ENCODE results near the gene ARHGAP25. TPM values are rescaled to one million over a fixed set of nuclear protein-coding genes. Genes with fewer than 3 reads are reported as not detected.

ARHGAP25 gene
- total RNA-seq, 1 donor from 2014 or later = 1.1 TPM

DNA sequence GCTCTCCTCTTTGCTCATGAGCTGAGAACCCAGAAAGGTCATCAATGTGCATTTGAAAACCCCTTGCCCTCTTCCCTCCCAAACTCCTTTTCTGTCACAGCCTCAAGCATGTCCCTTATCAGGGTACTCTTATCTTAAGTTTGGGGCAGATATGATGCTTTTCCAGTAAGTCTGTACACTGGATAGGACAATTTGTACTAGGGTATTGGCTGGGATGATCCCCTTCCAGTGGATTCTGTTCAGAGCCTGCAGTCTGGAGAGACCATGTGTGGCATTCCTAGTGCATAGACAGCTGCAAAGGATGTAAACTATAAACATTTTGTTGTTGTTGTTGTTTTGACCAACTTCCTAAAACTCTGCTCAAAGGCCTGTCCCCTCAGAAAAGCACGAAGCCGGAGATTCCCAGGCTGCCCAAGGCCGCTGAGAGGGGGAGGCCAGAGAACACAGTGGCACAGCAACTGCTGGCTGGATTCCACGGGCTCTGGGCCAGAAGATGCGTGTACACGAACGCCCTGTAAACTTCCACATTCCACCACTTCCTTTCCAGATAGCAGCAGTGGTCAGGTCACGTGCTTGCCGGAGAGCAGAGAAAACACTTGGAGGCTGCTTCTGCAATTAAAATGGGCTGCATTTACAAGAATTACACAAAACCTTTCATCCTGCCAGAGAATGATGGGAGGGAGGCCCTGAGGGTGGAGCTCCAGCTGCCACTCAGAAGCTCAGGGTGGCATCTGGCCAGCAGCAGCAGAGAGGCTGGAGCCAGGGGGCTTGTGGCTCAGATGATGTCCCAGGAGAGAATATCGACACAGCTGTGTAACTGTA, 94.5 kb downstream of the ARHGAP25 start:
- no peaks in the 10 kb centered on the region for H3K36me3 Mint-ChIP-seq
- peak overlapping the region; percentile 21 for H3K4me3 Mint-ChIP-seq
- H3K4me1 Mint-ChIP-seq (ENCODE audit: unreplicated experiment) = peaks cover 13% of the 10 kb centered on the region

DNA sequence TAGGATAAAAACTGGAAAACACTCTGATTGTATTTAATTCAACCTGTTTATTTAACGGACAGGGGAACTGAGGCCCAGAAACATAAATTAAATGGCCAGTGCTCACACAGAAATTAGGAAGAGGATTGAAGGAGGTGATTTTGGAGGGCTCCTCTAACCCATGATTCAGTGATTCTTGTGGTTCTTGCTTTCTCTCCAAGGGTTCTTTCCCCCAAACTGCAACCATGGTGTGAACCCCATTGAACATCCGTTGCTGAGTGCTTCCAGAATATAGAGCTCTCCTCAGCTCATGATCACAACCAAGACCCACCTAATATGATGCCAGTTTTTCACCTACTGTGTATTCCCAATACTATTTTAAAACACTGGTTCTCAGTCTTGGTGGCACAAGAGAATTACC, 95.1 kb downstream of the ARHGAP25 start:
- Mint-ChIP-seq H3K36me3 (no peaks in the 10 kb centered on the region), H3K9me3 (no peaks in the 10 kb centered on the region), H3K27me3 (no peaks in the 10 kb centered on the region), H3K4me3 (no peak overlapping the region), H3K4me1 (ENCODE audit: unreplicated experiment) (peaks cover 13% of the 10 kb centered on the region), H3K27ac (no peak overlapping the region)
- TF ChIP-seq, protein P1, sequence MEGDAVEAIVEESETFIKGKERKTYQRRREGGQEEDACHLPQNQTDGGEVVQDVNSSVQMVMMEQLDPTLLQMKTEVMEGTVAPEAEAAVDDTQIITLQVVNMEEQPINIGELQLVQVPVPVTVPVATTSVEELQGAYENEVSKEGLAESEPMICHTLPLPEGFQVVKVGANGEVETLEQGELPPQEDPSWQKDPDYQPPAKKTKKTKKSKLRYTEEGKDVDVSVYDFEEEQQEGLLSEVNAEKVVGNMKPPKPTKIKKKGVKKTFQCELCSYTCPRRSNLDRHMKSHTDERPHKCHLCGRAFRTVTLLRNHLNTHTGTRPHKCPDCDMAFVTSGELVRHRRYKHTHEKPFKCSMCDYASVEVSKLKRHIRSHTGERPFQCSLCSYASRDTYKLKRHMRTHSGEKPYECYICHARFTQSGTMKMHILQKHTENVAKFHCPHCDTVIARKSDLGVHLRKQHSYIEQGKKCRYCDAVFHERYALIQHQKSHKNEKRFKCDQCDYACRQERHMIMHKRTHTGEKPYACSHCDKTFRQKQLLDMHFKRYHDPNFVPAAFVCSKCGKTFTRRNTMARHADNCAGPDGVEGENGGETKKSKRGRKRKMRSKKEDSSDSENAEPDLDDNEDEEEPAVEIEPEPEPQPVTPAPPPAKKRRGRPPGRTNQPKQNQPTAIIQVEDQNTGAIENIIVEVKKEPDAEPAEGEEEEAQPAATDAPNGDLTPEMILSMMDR (conservative IDR thresholded peaks at IDR 0.05) = no peak
- no peak for DNase-seq (ENCODE audit: extremely low spot score, unreplicated experiment)

More for the DNA sequence above, 94.5 kb downstream of the ARHGAP25 start:
- H3K27me3 Mint-ChIP-seq = no peaks in the 10 kb centered on the region
- no peaks in the 10 kb centered on the region for H3K9me3 Mint-ChIP-seq
- no peak for DNase-seq (ENCODE audit: extremely low spot score, unreplicated experiment)
- TF ChIP-seq, protein P1 (conservative IDR thresholded peaks at IDR 0.05) = no peak
- peak overlapping the region; percentile 26 for H3K27ac Mint-ChIP-seq

DNA sequence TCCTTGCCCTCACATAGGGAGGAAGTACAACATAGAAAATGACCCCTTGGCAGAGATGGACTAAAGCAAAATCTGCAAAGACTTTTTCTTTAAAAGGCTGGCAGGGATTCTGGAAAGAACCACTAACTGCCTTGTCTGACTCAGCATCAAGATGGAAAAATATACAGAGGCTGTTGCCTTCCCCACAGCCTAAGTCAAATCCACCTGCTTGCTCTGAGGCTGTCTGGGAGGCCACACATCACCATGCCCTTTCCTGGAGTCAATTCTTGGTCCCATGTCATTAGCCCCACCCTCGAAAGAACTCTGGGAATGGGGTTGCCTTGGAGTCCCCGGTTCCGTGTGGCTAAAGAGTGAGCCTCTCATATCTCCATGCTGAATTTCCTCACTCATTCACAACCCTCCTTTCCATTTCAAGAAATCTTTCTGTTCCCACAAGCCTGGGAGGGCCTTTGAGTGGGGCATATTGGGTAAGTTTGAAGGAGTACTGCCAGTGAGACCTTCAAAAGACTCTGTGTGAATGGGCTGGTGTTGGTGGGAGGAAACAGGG, 97.1 kb downstream of the ARHGAP25 start:
- TF ChIP-seq, protein P1 (conservative IDR thresholded peaks at IDR 0.05) = no peak
- H3K27ac Mint-ChIP-seq = no peak overlapping the region
- H3K4me3 Mint-ChIP-seq = no peak overlapping the region
- no peaks in the 10 kb centered on the region for H3K27me3 Mint-ChIP-seq
- H3K9me3 Mint-ChIP-seq = no peaks in the 10 kb centered on the region
- peaks cover 13% of the 10 kb centered on the region for H3K4me1 Mint-ChIP-seq (ENCODE audit: unreplicated experiment)
- no peaks in the 10 kb centered on the region for H3K36me3 Mint-ChIP-seq
- no peak for DNase-seq (ENCODE audit: extremely low spot score, unreplicated experiment)

DNA sequence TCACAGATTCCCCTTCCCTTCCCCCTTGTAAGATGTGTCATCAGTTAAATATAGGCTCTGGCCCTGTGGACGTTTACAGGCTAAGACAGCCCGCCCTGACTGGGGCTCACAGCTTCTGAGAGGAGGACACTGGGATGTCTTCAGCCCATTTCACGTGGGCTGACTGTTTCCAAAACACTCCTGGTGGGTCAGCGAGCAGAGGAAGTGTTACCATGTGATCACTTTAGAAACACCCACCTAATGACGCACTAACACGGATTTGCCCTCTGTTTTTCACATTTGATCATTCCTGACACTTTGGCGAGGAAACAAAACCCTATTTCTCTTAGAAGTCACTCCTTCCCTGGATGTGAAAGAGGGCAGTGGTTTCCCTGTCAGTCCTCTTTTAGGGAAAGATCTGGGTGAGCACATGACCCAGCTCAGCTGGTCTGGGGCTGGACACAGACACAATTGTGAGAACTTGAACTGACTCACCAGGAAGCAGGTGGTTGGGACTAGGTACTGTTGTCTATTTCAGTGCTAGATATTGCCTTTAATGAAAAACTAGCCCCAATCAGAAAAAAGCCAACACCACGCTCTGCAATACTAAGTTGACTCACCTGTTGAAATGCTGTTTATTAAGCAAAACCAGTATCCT, 97.7 kb downstream of the ARHGAP25 start:
- Mint-ChIP-seq H3K36me3 (no peaks in the 10 kb centered on the region), H3K27ac (no peak overlapping the region), H3K9me3 (no peaks in the 10 kb centered on the region), H3K4me1 (ENCODE audit: unreplicated experiment) (peaks cover 13% of the 10 kb centered on the region), H3K4me3 (no peak overlapping the region), H3K27me3 (no peaks in the 10 kb centered on the region)
- TF ChIP-seq, protein P1 (conservative IDR thresholded peaks at IDR 0.05) = no peak
- no peak for DNase-seq (ENCODE audit: extremely low spot score, unreplicated experiment)

DNA sequence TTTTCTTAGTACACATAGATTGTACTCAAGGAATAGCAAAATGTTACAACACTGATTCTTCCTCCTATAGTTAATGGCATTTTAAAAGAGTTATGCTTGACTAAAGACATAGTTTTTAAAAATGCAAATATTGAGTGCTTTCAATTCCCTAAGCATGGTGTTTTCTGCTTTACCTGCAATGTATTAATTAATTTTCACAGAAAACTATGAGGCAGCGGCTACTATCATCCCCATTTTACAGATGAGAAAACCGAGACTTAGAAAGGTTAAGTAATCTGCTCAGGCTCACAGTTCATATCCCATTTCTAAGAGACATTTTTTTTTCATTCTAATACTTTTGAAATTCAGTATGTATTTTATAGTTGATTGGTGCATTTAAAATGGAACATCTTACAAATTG, 98.6 kb downstream of the ARHGAP25 start:
- Mint-ChIP-seq H3K4me3 (no peak overlapping the region), H3K36me3 (no peaks in the 10 kb centered on the region), H3K27me3 (no peaks in the 10 kb centered on the region), H3K9me3 (no peaks in the 10 kb centered on the region), H3K4me1 (ENCODE audit: unreplicated experiment) (peaks cover 13% of the 10 kb centered on the region), H3K27ac (no peak overlapping the region)
- TF ChIP-seq, protein P1 (conservative IDR thresholded peaks at IDR 0.05) = no peak
- no peak for DNase-seq (ENCODE audit: extremely low spot score, unreplicated experiment)
